Colonic mucosa (tissue), 4 donors: ENCODE measurements around the gene STRA8. TPM values are rescaled to one million over a fixed set of nuclear protein-coding genes. Genes with fewer than 3 reads are reported as not detected.

Experiments
- DNase-seq: peaks from one replicate; pipeline ENCODE4 v3.0.0-alpha.2; 2020
- H3K27ac ChIP-seq: fragments of 200-600 bp; one replicate; pipeline ENCODE4 v1.8.0; 2021
- H3K27me3 ChIP-seq: fragments of 200-600 bp; one replicate; pipeline ENCODE4 v1.8.0; 2021
- H3K36me3 ChIP-seq: fragments of 200-600 bp; one replicate; pipeline ENCODE4 v1.8.0; 2021
- H3K4me1 ChIP-seq: fragments of 200-600 bp; one replicate; pipeline ENCODE4 v1.8.0; 2021; ENCODE audit warnings: mild to moderate bottlenecking
- H3K4me3 ChIP-seq: fragments of 200-600 bp; one replicate; pipeline ENCODE4 v1.8.0; 2021
- H3K9ac ChIP-seq, 2 donors: one replicate each; pipeline ENCODE4 v1.7.0; 2013; ENCODE audit warnings: control low read depth in 2 of 2, low read depth in 2 of 2, low read length in 2 of 2
- H3K9me3 ChIP-seq: fragments of 200-600 bp; one replicate; pipeline ENCODE4 v1.8.0; 2021
- CTCF ChIP-seq: fragments of 200-600 bp; IDR thresholded peaks from one replicate; pipeline ENCODE4 v1.8.0; 2022; ENCODE audit warnings: antibody characterized with exemption, mild to moderate bottlenecking
- intact Hi-C: fragments of 100-400 bp; cut with DNase I; formaldehyde crosslinking; loops from one replicate; pipeline ENCODE4 v1.14.1; 2022
- total RNA-seq, 2 donors: library from RNA; stranded (reverse); fragmentation: NEBNext Ultra II Directional in 1 of 2; extraction: Animal tissue kit (Norgen Biotek cat#: 25700) in 1 of 2; gene quantifications; one replicate each; pipeline ENCODE4 v1.2.1, GENCODE V29; 2021
- donor health status: healthy.
- donor health status: DM: no; HTN: no; CAD: no.
- donor health status: DM: no; HTN: no; CAD: no.

STRA8 gene
- total RNA-seq, 2 donors from 2014 or later = not detected

DNA sequence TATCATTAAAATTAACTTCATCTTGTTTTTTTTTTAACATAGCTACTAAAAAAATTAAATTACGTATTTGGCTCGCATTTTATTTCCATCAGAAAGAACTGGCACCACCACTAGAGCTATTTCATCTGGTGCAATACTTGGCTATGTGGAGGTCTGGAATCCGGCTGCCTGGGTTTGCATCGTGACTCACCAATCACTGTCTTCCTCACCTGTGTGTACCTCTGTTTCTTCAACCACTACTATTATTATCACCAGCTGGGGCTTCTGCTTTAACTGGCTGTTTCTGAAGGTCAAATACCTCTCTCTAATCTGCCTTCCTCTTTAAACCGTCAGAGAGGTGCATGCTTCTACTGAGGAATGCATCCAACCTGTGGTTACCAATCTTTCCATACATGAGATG, 28.8 kb upstream of the STRA8 start:
- intact Hi-C loops = no loop called here
- Histone ChIP-seq H3K9me3 (no peaks in the 10 kb centered on the region), H3K4me3 (no peak overlapping the region), H3K36me3 (no peaks in the 10 kb centered on the region), H3K27me3 (no peaks in the 10 kb centered on the region), H3K9ac (no peak overlapping the region), H3K27ac (no peak overlapping the region), H3K4me1 (no peaks in the 10 kb centered on the region)
- TF ChIP-seq CTCF = no peak
- DNase-seq = no peak

- DNase-seq = no peak
- intact Hi-C loops = no loop called here
- H3K27ac ChIP-seq = no peak overlapping the region
- H3K4me3 ChIP-seq = no peak overlapping the region
- H3K4me1 ChIP-seq = no peaks in the 10 kb centered on the region
- no peaks in the 10 kb centered on the region for H3K9me3 ChIP-seq
- H3K36me3 ChIP-seq = no peaks in the 10 kb centered on the region
- TF ChIP-seq CTCF = no peak
- no peaks in the 10 kb centered on the region for H3K27me3 ChIP-seq
- no peak overlapping the region for H3K9ac ChIP-seq
Observed at GRCh38 chr7:135205850-135206249, 27.8 kb upstream of the STRA8 start.

DNA sequence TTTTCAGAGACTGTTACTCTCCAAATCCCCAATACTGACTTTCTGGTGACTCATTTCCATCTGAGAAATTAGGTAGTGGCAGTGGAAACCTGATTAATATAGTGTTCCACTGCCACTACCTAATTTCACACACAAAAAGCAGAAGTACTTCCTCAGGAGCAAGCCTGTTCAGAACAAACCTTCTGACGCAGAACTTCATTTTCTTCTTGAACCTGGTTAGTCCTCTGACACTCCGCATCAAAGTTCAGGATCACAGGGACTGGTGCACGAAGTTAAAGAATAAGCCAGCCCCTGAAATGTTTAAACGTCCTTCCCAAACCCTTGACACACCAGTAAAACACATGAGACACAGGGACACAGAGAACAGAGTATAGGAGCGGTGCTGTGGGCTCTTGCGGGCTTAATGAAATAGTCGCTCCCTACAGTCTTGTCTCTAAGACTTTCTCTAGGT, 26.7 kb upstream of the STRA8 start:
- intact Hi-C loops = no loop called here
- no peak for DNase-seq
- no peaks in the 10 kb centered on the region for H3K4me1 ChIP-seq
- TF ChIP-seq CTCF = no peak
- no peaks in the 10 kb centered on the region for H3K36me3 ChIP-seq
- no peak overlapping the region for H3K9ac ChIP-seq
- no peaks in the 10 kb centered on the region for H3K27me3 ChIP-seq
- no peak overlapping the region for H3K4me3 ChIP-seq
- no peaks in the 10 kb centered on the region for H3K9me3 ChIP-seq
- no peak overlapping the region for H3K27ac ChIP-seq

- Histone ChIP-seq H3K27ac (no peak overlapping the region), H3K27me3 (no peaks in the 10 kb centered on the region), H3K9ac (no peak overlapping the region), H3K36me3 (no peaks in the 10 kb centered on the region), H3K4me3 (no peak overlapping the region), H3K4me1 (no peaks in the 10 kb centered on the region), H3K9me3 (no peaks in the 10 kb centered on the region)
- intact Hi-C loops = no loop called here
- no peak for TF ChIP-seq CTCF
- DNase-seq = no peak
Observed at GRCh38 chr7:135207406-135208101, 26.1 kb upstream of the STRA8 start.

GRCh38 chr7:135208102-135208793, 25.4 kb upstream of the STRA8 start:
- no peaks in the 10 kb centered on the region for H3K4me1 ChIP-seq
- H3K27me3 ChIP-seq = no peaks in the 10 kb centered on the region
- no peaks in the 10 kb centered on the region for H3K36me3 ChIP-seq
- no peaks in the 10 kb centered on the region for H3K9me3 ChIP-seq
- H3K4me3 ChIP-seq = no peak overlapping the region
- no peak for TF ChIP-seq CTCF
- DNase-seq = no peak
- no peak overlapping the region for H3K9ac ChIP-seq
- H3K27ac ChIP-seq = no peak overlapping the region
- intact Hi-C loops = no loop called here
